K562 (cell line): Measurements from ENCODE around the gene NKAPL. TPM values are rescaled to one million over a fixed set of nuclear protein-coding genes. Genes with fewer than 3 reads are reported as not detected.

Experiments
- ARHGAP35 ChIP-seq: fragments of 450-650 bp; IDR thresholded peaks from 2 replicates; pipeline ENCODE4 v1.6.1; 2018; ENCODE audit not compliant: partially characterized antibody
- CBX2 ChIP-seq: fragments of 200-600 bp; sonication (generic); IDR thresholded peaks from one replicate; pipeline ENCODE4 v1.6.1; 2012; ENCODE audit warnings: mild to moderate bottlenecking, low read length, inconsistent platforms; ENCODE audit not compliant: insufficient read depth, poor library complexity, severe bottlenecking
- CBX5 ChIP-seq: IDR thresholded peaks from 2 replicates; pipeline ENCODE4 v1.6.1; 2014; ENCODE audit warnings: low read depth, borderline replicate concordance
- CEBPZ ChIP-seq: fragments of 150-350 bp; IDR thresholded peaks from 2 replicates; pipeline ENCODE4 v1.6.1; 2014; ENCODE audit warnings: low read depth, mild to moderate bottlenecking, low read length, borderline replicate concordance
- CGGBP1 ChIP-seq: fragments of 250-450 bp; sonication (Bioruptor Pico); IDR thresholded peaks from 2 replicates; pipeline ENCODE4 v1.9.0; 2021; ENCODE audit warnings: mild to moderate bottlenecking
- EP400 ChIP-seq: fragments of 450-650 bp; IDR thresholded peaks from 2 replicates; pipeline ENCODE4 v1.6.1; 2017; ENCODE audit warnings: antibody characterized with exemption, mild to moderate bottlenecking, moderate library complexity
- KDM4B ChIP-seq, 2 experiments: fragments of 450-650 bp in 1 of 2; sonication (generic) in 1 of 2; IDR thresholded peaks; 2 replicates each; pipeline ENCODE4 v1.6.1; 2016 to 2017; ENCODE audit warnings: borderline replicate concordance in 2 of 2, antibody characterized with exemption in 1 of 2, low read depth in 1 of 2, mild to moderate bottlenecking in 1 of 2
- MED1 ChIP-seq: sonication (generic); formaldehyde crosslinking; IDR thresholded peaks from 2 replicates; pipeline ENCODE4 v1.8.1; 2023; ENCODE audit warnings: missing genetic modification reagents, borderline replicate concordance
- MIER1 ChIP-seq: fragments of 450-650 bp; IDR thresholded peaks from 2 replicates; pipeline ENCODE4 v1.6.1; 2016; ENCODE audit warnings: antibody characterized with exemption, mild to moderate bottlenecking, low read depth
- RBM39 ChIP-seq: fragments of 200-400 bp; formaldehyde crosslinking; optimal IDR thresholded peaks from 2 replicates; pipeline ENCODE3; 2018; ENCODE audit warnings: low read depth, low read length
- SRSF9 ChIP-seq: fragments of 200-400 bp; formaldehyde crosslinking; IDR thresholded peaks from 2 replicates; pipeline ENCODE4 v1.6.1; 2017; ENCODE audit warnings: low read depth, low read length, borderline replicate concordance
- U2AF2 ChIP-seq: fragments of 200-400 bp; formaldehyde crosslinking; optimal IDR thresholded peaks from 2 replicates; pipeline ENCODE3; 2017; ENCODE audit warnings: low read depth, mild to moderate bottlenecking, low read length
- ZBTB8A ChIP-seq: fragments of 450-650 bp; IDR thresholded peaks from 2 replicates; pipeline ENCODE4 v1.6.1; 2018; ENCODE audit warnings: mild to moderate bottlenecking, moderate library complexity; ENCODE audit not compliant: partially characterized antibody
- ZKSCAN1 ChIP-seq: fragments of 150-350 bp; IDR thresholded peaks from 2 replicates; pipeline ENCODE4 v1.6.1; 2016; ENCODE audit warnings: low read depth, low read length
- ZNF174 ChIP-seq: fragments of 250-450 bp; sonication (Bioruptor Pico); IDR thresholded peaks from 2 replicates; pipeline ENCODE4 v1.4.0; 2020; ENCODE audit warnings: mild to moderate bottlenecking
- ZNF232 ChIP-seq: sonication (generic); formaldehyde crosslinking; IDR thresholded peaks from 2 replicates; pipeline ENCODE4 v1.8.0; 2022; ENCODE audit warnings: mild to moderate bottlenecking, missing genetic modification reagents
- ZNF263 ChIP-seq: sonication (generic); formaldehyde crosslinking; IDR thresholded peaks from 2 replicates; pipeline ENCODE4 v1.8.0; 2022; ENCODE audit warnings: mild to moderate bottlenecking, missing genetic modification reagents, borderline replicate concordance
- ZNF354B ChIP-seq: fragments of 250-450 bp; sonication (Bioruptor Pico); IDR thresholded peaks from 2 replicates; pipeline ENCODE4 v1.4.0; 2020
- ZNF696 ChIP-seq: fragments of 250-450 bp; sonication (Bioruptor Pico); conservative IDR thresholded peaks from 2 replicates; pipeline ENCODE4 v1.4.0; 2020; ENCODE audit warnings: mild to moderate bottlenecking, moderate library complexity
- ZNF766 ChIP-seq: fragments of 200-800 bp; sonication (Bioruptor generic); conservative IDR thresholded peaks from 2 replicates; pipeline ENCODE4 v1.6.1; 2016; ENCODE audit warnings: missing genetic modification characterization, missing compliant biosample characterization
- polyA plus RNA-seq, 8 experiments: library from polyadenylated mRNA; depleted of rRNA in 4 of 8; stranded (reverse) in 5 of 8; unstranded in 3 of 8; fragments of >200 nt; fragmentation: Nextera tagmentation in 2 of 8; fragmentation: Illumina TruSeq in 1 of 8; extraction: Ambion mirVana in 2 of 8; extraction: Trizol in 1 of 8; gene quantifications; 2 replicates each; pipeline versions ENCODE4 v1.2.1 to v1.2.3, GENCODE V29; 2011 to 2014; ENCODE audit warnings: inconsistent platforms in 1 of 8, missing spikeins in 1 of 8
- total RNA-seq, 7 experiments: library from RNA; depleted of rRNA in 6 of 7; stranded (reverse); fragments of >200 nt in 6 of 7; fragmentation: Illumina TruSeq in 2 of 7; extraction: Trizol in 2 of 7; gene quantifications; 2 replicates each; pipeline versions ENCODE4 v1.2.1 to v1.2.3, GENCODE V29; 2011 to 2021; ENCODE audit warnings: low replicate concordance in 1 of 7
- TF ChIP-seq, protein P1 (sequence below): sonication (generic); formaldehyde crosslinking; IDR thresholded peaks from 2 replicates; pipeline ENCODE4 v1.8.1; 2023; ENCODE audit warnings: mild to moderate bottlenecking, missing genetic modification reagents

Gene NKAPL
- total and polyA plus RNA-seq, 9 of the 15 experiments (the other 6 are each of a cell fraction or from before 2014, with no cell fraction given): not detected

DNA sequence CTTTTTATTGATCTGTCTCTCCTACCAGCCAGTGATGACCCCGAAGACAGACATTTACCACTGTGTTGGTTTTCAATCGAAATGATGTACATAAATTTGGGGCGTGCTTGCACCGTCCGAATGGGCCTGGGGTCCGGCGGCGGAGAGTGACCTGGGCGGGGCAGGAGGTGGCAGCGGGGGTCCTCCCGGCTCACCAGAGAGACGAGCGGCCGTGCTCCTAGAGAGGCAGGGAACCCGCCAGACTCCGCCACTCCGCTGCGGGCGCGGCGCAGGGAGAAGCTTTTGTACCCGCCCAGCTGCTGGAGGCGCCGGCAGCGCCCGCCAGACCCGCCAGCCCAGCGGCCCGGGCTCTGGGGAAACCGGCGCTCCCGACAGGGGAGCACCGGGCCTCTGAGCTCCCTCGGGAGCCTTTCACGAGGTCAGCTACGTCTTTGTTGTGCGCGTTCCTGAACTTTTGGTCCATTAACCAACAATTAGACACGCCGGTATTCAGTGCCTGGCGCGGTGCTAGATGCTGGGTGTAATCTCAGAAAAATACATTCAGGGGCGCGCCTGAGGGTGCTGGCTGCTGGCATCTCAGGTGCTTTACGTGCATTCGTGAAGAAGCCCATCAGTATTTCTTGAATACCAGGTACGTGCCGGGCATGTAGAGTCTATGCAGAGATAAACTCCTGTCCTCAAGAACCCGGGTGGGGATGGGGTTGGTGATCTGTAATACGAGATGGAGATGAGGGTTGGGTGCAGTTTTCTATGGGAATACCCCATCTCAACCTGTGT is 22.4 kb downstream of the NKAPL start, which contains the start of gene PGBD1 (continued):
- TF ChIP-seq, protein P1, sequence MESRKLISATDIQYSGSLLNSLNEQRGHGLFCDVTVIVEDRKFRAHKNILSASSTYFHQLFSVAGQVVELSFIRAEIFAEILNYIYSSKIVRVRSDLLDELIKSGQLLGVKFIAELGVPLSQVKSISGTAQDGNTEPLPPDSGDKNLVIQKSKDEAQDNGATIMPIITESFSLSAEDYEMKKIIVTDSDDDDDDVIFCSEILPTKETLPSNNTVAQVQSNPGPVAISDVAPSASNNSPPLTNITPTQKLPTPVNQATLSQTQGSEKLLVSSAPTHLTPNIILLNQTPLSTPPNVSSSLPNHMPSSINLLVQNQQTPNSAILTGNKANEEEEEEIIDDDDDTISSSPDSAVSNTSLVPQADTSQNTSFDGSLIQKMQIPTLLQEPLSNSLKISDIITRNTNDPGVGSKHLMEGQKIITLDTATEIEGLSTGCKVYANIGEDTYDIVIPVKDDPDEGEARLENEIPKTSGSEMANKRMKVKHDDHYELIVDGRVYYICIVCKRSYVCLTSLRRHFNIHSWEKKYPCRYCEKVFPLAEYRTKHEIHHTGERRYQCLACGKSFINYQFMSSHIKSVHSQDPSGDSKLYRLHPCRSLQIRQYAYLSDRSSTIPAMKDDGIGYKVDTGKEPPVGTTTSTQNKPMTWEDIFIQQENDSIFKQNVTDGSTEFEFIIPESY (CRISPR knock-in tag): peak; percentile 60
- no peak for TF ChIP-seq ZKSCAN1
- TF ChIP-seq MED1 (CRISPR knock-in tag): no peak
- no peak for TF ChIP-seq U2AF2
- TF ChIP-seq KDM4B (IDR thresholded peaks at IDR 0.05; ENCODE audit: borderline replicate concordance in 2 of 2, low read depth in 1 of 2): peak in 1 of 2 experiments; percentile 68; a peak in 1 of 4 replicates
- no peak for TF ChIP-seq ZBTB8A
- TF ChIP-seq CBX2: no peak
- TF ChIP-seq MIER1: no peak
- TF ChIP-seq RBM39: no peak
- no peak for TF ChIP-seq ARHGAP35
- TF ChIP-seq EP400: peak; percentile 55
- TF ChIP-seq CEBPZ: no peak
- TF ChIP-seq CGGBP1 (CRISPR knock-in tag): no peak
- no peak for TF ChIP-seq SRSF9
- no peak for TF ChIP-seq ZNF174
- no peak for TF ChIP-seq ZNF696 (CRISPR knock-in tag)
- peak; percentile 74; the same call in 1 of the 2 replicates for TF ChIP-seq ZNF232 (CRISPR knock-in tag)
- TF ChIP-seq ZNF354B (CRISPR knock-in tag): no peak
- TF ChIP-seq ZNF263: peak; percentile 68
- no peak for TF ChIP-seq ZNF766 (CRISPR knock-in tag)
- TF ChIP-seq CBX5: no peak
